ENCODE measurements around the gene CDC20.

Gene CDC20

DNA sequence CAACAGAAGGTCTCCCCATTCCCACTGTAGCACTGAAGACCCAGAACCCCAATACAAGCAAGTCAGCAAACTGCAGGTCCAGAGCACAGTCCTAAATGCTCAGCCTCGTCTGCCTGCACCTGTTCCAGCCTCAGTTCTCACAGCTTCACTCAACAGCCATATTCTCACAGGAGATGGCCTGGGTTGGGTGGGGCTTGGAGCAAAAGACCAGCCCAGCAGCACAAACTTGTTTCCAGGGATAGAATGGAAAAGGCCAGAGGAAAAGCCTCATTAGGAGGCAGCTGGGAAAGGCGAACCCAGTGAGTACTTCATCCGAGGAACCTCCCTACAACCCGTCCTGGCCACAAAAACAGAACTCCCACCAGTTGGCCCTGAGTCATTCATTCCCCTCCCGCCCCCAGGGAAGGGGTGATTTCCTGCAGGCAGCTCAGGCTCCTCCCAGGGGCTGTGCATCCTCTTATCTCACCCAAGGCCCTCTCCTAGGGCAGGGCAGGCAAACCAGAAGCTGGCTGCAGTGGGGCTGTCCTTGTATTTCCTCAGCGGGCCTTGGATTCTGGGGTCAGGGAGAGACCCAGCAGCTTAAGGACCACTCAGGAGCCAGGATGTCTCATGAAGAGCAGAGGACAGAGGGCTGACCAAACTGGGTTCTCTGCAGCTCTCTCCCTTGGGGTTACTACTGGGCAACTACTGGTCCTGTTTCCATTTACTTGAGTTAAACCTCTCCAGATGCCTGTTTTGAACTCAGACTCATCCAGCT lies 28.6 kb upstream of the CDC20 start:
- DNase-seq = no peak

GRCh38 chr1:43331688-43332087 lies 27.1 kb upstream of the CDC20 start:
- no peak for DNase-seq

- no peak for DNase-seq
Observed at GRCh38 chr1:43334453-43335205, 24.2 kb upstream of the CDC20 start.

DNA sequence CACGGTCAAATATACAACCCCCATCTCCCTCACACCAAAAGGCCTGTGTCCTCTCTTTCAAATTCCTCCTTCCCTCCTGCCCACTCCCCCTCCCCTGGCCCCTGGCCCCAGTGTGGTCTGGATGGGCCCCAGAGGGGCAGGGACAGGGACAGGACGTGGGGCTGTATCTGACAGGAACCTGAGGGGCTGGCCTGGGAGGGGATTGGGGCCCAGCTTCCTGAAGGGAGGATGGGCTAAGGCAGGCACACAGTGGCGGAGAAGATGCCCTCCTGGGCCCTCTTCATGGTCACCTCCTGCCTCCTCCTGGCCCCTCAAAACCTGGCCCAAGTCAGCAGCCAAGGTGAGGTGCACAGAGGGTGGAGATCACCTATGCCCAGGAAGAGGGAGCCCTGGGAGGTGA lies 21.2 kb upstream of the CDC20 start, which contains the start of gene MPL:
TSS of gene MPL (plus strand) at position 231 of the 400 bp plus-strand sequence. CDS start at position 262, 31 bp downstream.
- no peak for DNase-seq

- no peak for DNase-seq
Observed at GRCh38 chr1:43338001-43338400, 20.8 kb upstream of the CDC20 start.

DNA sequence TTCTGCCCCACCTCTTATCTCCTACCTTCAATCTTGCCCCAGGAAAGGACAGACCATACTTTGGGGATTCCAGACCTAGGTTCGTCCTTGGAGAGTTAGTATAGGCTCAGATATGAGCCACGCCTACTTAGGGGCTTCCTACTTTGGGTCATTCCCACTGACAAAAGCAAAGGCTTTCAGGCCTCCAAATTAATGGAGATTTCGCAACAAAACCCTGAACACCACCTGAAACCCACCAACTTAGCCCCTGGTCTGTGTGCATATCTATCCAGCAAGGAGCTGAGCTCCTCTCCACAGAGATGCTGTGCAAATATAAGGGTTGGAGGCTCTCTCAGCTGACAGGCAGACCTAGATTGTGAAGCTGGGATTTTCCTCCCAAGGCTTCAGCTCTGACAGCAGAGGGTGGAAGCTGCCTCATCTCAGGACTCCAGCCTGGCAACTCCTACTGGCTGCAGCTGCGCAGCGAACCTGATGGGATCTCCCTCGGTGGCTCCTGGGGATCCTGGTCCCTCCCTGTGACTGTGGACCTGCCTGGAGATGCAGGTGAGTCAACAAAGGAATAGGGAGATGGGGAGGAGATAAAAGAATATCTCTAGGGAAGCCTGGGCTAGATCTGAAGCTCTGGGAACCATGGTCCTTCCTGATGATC lies 19.1 kb upstream of the CDC20 start:
- no peak for DNase-seq

- no peak for DNase-seq
Observed at GRCh38 chr1:43340559-43340958, 18.2 kb upstream of the CDC20 start.

DNA sequence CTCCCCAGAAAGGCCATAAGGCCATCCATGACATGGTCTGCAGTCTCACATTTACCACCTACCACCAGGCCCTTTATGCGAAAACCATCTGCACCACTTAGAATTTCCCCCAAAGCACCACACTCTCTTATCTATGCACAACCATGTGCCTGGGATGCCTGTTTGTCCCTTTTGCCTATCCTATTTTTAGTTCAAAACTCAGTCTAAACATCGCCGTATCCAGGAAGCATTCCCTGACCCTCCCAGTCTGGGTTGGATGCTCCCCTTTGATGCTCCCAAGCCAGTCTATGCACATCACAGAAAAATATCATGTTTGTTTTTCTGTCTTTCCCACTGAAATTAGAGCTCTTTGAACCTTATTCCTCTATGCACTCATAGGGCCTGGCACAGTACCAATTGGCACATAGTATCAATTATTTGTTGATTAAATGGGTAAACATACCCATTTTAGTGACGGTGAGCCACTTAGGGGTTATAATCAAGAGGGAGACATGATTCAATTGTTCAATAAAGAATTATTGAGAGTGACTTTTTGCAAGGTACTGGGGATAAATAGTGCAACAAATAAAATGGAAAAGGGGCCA lies 14.4 kb upstream of the CDC20 start:
- DNase-seq = no peak

DNA sequence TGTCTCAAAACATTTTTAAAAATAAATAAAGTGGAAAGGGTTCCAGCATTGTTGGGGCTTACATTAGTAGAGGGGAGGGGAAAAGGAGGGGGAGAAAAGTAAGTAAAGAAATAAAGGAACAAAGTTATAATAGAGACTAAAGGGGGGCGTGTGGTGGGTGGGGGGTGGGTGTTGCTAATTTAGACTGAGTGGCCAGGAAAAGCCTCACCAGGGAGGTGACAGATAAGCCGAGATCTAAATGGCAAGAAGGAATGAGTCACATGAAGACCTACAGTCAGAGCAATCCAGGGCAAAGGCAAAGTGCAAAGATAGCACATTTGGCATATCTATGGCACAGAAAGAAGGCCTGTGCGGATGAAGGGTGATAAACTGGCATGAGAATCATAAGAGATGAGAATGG lies 13.7 kb upstream of the CDC20 start:
- DNase-seq = no peak

DNA sequence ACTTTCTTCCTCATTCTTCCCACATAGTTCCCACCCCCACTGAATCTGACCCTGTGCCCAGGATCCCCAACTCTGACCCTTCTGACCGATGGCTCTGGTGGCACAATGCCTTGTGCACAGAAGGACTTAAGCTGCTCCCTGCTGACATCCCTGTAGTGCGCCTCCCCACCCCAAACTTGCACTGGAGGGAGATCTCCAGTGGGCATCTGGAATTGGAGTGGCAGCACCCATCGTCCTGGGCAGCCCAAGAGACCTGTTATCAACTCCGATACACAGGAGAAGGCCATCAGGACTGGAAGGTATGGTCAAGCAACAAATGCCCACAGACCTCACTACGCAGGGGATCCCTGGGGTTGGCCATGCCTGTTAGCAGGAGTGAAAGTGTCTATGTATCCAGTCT lies 12.1 kb upstream of the CDC20 start:
- no peak for DNase-seq

- no peak for DNase-seq
Observed at GRCh38 chr1:43348343-43348808, 10.4 kb upstream of the CDC20 start.

DNA sequence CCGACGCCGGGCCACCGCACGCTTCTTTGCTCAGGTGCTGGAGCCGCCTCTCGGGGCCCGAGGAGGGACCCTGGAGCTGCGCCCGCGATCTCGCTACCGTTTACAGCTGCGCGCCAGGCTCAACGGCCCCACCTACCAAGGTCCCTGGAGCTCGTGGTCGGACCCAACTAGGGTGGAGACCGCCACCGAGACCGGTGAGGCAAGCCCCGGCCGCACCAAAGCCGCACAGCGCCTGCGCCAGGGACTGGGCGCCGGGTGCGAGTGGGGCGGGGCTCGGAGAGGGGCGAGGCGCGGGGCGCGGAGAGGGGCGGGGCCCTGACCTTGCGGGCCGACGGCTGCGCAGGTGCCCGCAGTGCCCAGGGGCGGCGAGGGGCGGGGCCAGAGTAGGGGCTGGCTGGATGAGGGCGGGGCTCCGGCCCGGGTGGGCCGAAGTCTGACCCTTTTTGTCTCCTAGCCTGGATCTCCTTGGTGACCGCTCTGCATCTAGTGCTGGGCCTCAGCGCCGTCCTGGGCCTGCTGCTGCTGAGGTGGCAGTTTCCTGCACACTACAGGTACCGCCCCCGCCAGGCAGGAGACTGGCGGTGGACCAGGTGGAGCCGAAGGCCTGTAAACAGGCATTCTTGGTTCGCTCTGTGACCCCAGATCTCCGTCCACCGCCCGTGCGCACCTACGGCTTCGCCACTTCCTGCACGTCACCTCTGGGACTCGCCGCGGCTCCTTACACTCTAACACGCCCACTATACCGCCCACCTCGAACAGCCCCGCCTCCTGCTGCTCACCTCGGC lies 9.8 kb upstream of the CDC20 start:
- DNase-seq = no peak

GRCh38 chr1:43349594-43350306 lies 9.0 kb upstream of the CDC20 start:
- DNase-seq = no peak

GRCh38 chr1:43350976-43351375 lies 7.8 kb upstream of the CDC20 start:
- DNase-seq = no peak

- no peak for DNase-seq
Observed at GRCh38 chr1:43351421-43352350, 7.1 kb upstream of the CDC20 start.

DNA sequence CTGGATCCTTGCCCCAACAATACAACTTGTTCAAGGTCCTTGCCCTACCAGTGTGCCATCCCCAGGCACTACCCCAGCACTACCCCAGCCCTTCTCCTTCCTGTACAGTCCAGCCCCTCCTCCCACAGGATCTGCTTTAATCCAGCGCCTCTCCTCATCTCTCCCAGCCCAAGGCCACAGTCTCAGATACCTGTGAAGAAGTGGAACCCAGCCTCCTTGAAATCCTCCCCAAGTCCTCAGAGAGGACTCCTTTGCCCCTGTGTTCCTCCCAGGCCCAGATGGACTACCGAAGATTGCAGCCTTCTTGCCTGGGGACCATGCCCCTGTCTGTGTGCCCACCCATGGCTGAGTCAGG lies 6.5 kb upstream of the CDC20 start:
- DNase-seq = no peak

DNA sequence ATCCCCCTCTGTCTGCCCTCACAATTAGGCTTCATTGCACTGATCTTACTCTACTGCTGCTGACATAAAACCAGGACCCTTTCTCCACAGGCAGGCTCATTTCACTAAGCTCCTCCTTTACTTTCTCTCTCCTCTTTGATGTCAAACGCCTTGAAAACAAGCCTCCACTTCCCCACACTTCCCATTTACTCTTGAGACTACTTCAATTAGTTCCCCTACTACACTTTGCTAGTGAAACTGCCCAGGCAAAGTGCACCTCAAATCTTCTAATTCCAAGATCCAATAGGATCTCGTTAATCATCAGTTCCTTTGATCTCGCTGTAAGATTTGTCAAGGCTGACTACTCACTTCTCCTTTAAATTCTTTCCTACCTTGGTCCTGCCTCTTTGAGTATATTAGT lies 5.9 kb upstream of the CDC20 start:
- no peak for DNase-seq

DNA sequence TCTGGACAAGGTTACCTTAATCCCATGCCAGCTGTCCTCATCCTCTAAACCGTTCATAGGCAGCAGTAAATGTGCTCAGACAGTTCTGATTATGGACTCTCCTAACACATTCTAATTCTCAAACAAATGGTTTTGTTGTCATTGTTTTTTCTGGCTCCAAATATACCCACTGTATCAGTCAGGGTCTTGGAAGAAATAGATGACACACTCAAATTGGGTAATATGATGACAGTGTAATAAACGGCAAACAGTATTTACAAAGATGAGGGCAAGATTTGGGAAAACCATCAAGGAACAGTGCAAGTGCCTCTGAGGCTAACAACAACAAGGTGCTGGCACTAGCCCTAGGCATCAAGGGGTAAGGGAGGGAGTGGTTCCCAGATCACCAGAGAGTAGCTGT lies 4.3 kb upstream of the CDC20 start:
- no peak for DNase-seq

GRCh38 chr1:43354936-43355335 lies 3.8 kb upstream of the CDC20 start:
- no peak for DNase-seq

GRCh38 chr1:43357251-43357650 lies 1.5 kb upstream of the CDC20 start:
- no peak for DNase-seq
